ENCODE measurements around the gene NOL4L.

- TF ChIP-seq MYC (IDR thresholded peaks at IDR 0.05; ENCODE audit: low read depth, low read length) (no peak), CTCF (IDR thresholded peaks at IDR 0.05; ENCODE audit: low read depth, low read length) (no peak), MAX (IDR thresholded peaks at IDR 0.05; ENCODE audit: low read depth, low read length) (no peak), POLR2A (IDR thresholded peaks at IDR 0.05; ENCODE audit: extremely low read depth, insufficient read length) (no peak)
Measured at GRCh38 chr20:32481311-32482142, 103.6 kb downstream of the NOL4L start.

Data from NB4 (cell line).